Measurements from ENCODE around the gene FBN2. TPM values are rescaled to one million over a fixed set of nuclear protein-coding genes. Genes with fewer than 3 reads are reported as not detected.

FBN2 gene
- total RNA-seq, 1 experiment from 2014 or later: 0.08 TPM

DNA sequence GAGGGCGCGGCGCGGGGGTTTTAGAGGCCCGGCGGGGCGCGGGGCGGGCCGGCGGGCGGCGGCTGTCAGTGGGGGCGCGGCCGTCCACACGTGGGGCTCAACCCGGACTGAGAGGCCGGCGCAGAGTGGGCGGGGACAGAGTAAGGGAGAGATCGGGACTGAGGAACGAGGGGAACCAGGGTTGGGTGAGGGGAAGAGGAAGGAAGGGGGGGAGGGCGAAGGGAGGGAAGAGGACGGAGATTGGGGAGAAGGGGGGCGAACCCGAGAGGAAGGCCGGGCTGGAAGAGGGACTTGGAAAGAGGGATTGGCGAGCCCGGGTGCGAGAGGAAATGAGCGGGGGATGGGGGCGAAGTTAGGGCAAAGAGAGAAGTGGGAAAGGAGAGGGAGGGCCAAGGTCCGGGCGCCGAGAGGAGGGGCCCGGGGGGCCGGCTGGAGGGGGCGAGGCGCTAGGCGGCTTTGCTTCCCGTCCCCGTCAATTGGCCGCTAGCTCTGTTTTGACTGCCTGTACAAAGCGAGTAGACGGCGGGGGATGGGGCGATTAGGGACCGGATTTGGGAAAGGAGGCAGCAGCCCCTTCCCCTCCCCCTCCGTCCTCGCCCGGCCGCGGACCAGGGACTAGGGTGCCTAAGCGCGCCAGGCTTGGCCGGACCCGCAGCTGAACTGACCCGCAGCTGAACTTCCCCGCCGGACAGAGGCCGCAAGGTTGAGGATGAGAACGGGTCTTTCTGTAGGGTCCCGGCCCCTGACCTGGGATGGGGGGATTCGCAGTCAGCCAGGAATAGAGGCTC lies 399 bp upstream of the FBN2 start:
- intact Hi-C loops (cut with micrococcal nuclease; ENCODE audit: unreplicated experiment): no loop called here
- Histone ChIP-seq H3K36me3 (ENCODE audit: control insufficient read depth, insufficient read depth, low read length) (no peaks in the 10 kb centered on the region), H3K27ac (ENCODE audit: low read length) (no peak overlapping the region), H3K4me3 (ENCODE audit: low read depth in 2 of 2, low read length in 2 of 2) (no peak overlapping the region; a peak in 1 of 4 replicates), H3K4me1 (ENCODE audit: control insufficient read depth, insufficient read depth, low read length) (no peaks in the 10 kb centered on the region), H3K27me3 (ENCODE audit: control insufficient read depth, insufficient read depth, low read length) (no peaks in the 10 kb centered on the region), H3K9me3 (ENCODE audit: control insufficient read depth, insufficient read depth, low read depth, low read length) (no peaks in the 10 kb centered on the region)
- in situ Hi-C loops (cut with HindIII; ENCODE audit: low pct_unique_long_range_greater_than_20kb, low sequenced_read_pairs): no loop called here
- TF ChIP-seq, protein P1, sequence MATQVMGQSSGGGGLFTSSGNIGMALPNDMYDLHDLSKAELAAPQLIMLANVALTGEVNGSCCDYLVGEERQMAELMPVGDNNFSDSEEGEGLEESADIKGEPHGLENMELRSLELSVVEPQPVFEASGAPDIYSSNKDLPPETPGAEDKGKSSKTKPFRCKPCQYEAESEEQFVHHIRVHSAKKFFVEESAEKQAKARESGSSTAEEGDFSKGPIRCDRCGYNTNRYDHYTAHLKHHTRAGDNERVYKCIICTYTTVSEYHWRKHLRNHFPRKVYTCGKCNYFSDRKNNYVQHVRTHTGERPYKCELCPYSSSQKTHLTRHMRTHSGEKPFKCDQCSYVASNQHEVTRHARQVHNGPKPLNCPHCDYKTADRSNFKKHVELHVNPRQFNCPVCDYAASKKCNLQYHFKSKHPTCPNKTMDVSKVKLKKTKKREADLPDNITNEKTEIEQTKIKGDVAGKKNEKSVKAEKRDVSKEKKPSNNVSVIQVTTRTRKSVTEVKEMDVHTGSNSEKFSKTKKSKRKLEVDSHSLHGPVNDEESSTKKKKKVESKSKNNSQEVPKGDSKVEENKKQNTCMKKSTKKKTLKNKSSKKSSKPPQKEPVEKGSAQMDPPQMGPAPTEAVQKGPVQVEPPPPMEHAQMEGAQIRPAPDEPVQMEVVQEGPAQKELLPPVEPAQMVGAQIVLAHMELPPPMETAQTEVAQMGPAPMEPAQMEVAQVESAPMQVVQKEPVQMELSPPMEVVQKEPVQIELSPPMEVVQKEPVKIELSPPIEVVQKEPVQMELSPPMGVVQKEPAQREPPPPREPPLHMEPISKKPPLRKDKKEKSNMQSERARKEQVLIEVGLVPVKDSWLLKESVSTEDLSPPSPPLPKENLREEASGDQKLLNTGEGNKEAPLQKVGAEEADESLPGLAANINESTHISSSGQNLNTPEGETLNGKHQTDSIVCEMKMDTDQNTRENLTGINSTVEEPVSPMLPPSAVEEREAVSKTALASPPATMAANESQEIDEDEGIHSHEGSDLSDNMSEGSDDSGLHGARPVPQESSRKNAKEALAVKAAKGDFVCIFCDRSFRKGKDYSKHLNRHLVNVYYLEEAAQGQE (IDR thresholded peaks at IDR 0.05; ENCODE audit: insufficient read depth in 1 of 2, low read depth in 2 of 2, low read length in 1 of 2): no peak
- TF ChIP-seq SIN3A (IDR thresholded peaks at IDR 0.05; ENCODE audit: borderline replicate concordance, insufficient read depth, low read depth, low read length) (no peak), TCF7L2 (IDR thresholded peaks at IDR 0.05; ENCODE audit: low read depth, low read length) (no peak), POLR2AphosphoS5 (IDR thresholded peaks at IDR 0.05; ENCODE audit: low read depth, low read length) (no peak)
- TF ChIP-seq, protein P2, sequence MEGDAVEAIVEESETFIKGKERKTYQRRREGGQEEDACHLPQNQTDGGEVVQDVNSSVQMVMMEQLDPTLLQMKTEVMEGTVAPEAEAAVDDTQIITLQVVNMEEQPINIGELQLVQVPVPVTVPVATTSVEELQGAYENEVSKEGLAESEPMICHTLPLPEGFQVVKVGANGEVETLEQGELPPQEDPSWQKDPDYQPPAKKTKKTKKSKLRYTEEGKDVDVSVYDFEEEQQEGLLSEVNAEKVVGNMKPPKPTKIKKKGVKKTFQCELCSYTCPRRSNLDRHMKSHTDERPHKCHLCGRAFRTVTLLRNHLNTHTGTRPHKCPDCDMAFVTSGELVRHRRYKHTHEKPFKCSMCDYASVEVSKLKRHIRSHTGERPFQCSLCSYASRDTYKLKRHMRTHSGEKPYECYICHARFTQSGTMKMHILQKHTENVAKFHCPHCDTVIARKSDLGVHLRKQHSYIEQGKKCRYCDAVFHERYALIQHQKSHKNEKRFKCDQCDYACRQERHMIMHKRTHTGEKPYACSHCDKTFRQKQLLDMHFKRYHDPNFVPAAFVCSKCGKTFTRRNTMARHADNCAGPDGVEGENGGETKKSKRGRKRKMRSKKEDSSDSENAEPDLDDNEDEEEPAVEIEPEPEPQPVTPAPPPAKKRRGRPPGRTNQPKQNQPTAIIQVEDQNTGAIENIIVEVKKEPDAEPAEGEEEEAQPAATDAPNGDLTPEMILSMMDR (IDR thresholded peaks at IDR 0.05): no peak
- no peak for DNase-seq (ENCODE audit: low read depth, low spot score)
- no peak for ATAC-seq
- ChIA-PET CTCF (no interaction called here), POLR2A (no interaction called here)
- no TSS peak for BruUV-seq (replicated peaks)

DNA sequence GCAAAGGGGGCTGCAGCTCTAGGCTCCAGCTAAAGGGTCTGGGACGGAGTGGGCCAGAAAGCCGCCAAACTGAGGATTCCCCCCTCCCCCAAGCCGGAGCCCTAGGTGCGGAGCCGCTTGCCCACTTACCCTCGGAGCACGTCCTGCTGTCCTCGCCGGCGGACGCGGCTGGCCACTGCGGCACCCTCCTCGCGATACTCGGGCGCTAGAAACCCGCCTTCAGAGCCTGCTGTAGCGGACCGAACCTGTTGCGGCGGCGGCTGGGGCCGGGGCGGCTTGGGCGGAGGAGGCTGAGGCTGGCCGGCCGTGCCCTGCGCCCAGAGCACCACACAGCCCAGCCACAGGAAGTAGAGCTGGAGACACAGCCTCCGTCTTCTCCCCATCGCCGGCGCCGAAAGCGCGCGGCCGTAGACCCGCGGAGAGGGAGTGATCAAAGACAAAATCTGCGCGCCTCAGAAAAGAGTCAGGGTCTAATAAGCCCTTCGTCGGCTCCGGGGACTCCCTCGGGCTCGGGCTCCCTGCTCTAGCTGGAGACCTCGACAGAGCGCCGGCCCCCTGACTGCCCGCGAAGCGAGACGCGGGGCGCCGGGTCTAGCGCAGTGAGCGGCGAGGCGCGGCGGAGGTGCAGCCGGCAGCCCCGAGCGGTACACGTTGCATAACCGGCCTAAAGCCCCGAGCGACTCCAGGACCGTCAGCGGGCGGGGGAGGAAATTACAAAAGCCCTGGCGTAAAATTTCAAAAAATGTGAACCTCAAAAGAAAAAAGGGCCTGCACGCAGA lies 635 bp downstream of the FBN2 start:
- intact Hi-C loops (cut with micrococcal nuclease; ENCODE audit: unreplicated experiment) (no loop called here), in situ Hi-C loops (cut with HindIII; ENCODE audit: low pct_unique_long_range_greater_than_20kb, low sequenced_read_pairs) (no loop called here)
- ATAC-seq: no peak
- CTCF ChIA-PET: no interaction called here
- no TSS peak for BruUV-seq (replicated peaks)
- no peaks in the 10 kb centered on the region for H3K36me3 ChIP-seq (ENCODE audit: control insufficient read depth, insufficient read depth, low read length)
- no peak for DNase-seq (ENCODE audit: low read depth, low spot score)
- H3K9me3 ChIP-seq (ENCODE audit: control insufficient read depth, insufficient read depth, low read depth, low read length): no peaks in the 10 kb centered on the region
- POLR2A ChIA-PET: no interaction called here
- no peaks in the 10 kb centered on the region for H3K4me1 ChIP-seq (ENCODE audit: control insufficient read depth, insufficient read depth, low read length)
- TF ChIP-seq POLR2AphosphoS5 (IDR thresholded peaks at IDR 0.05; ENCODE audit: low read depth, low read length): no peak
- no peak for TF ChIP-seq SIN3A (IDR thresholded peaks at IDR 0.05; ENCODE audit: borderline replicate concordance, insufficient read depth, low read depth, low read length)
- TF ChIP-seq, protein P2 (IDR thresholded peaks at IDR 0.05): no peak
- no peak for TF ChIP-seq TCF7L2 (IDR thresholded peaks at IDR 0.05; ENCODE audit: low read depth, low read length)
- TF ChIP-seq, protein P1 (IDR thresholded peaks at IDR 0.05; ENCODE audit: insufficient read depth in 1 of 2, low read depth in 2 of 2, low read length in 1 of 2): no peak
- H3K4me3 ChIP-seq (ENCODE audit: low read depth in 2 of 2, low read length in 2 of 2): peak overlapping the region in 1 of 2 experiments; percentile 12; a peak in 1 of 4 replicates
- H3K27ac ChIP-seq (ENCODE audit: low read length): no peak overlapping the region
- H3K27me3 ChIP-seq (ENCODE audit: control insufficient read depth, insufficient read depth, low read length): no peaks in the 10 kb centered on the region
